CD4-positive, alpha-beta T cell (primary cell): Measurements from ENCODE around the gene SELENBP1. TPM values are rescaled to one million over a fixed set of nuclear protein-coding genes. Genes with fewer than 3 reads are reported as not detected.

Experiments
- ATAC-seq: fragments of 200-7000 bp; cut with Tn5 transposase; one replicate; pipeline ENCODE4 v1.10.0; 2022; ENCODE audit warnings: mild to moderate bottlenecking; ENCODE audit not compliant: poor library complexity
- CTCF ChIA-PET: fragments of 350-600 bp; sonication (Branson Sonifier 250); formaldehyde crosslinking; loops from one replicate; lab custom pipeline; 2021; ENCODE audit warnings: antibody characterized with exemption, inconsistent platforms; lab: Charles Lee
- POLR2A ChIA-PET: fragments of 350-600 bp; sonication (Branson Sonifier 250); formaldehyde crosslinking; loops from one replicate; lab custom pipeline; 2021; ENCODE audit warnings: antibody characterized with exemption, inconsistent platforms; lab: Charles Lee
- DNase-seq, 14 experiments: peaks; one replicate each; pipeline ENCODE4 v3.0.0-alpha.2; 2013 to 2020; ENCODE audit warnings: mixed read lengths in 2 of 14
- H3K27ac ChIP-seq, 2 donors: one replicate each; pipeline versions ENCODE4 v1.5.1 to v1.7.0; 2013; ENCODE audit warnings: low read length in 2 of 2, low read depth in 1 of 2, mild to moderate bottlenecking in 1 of 2
- H3K27me3 ChIP-seq, 2 experiments: 1 replicate in 1 of 2; 2 replicates in 1 of 2; pipeline versions ENCODE4 v1.6.1 to v1.7.0; 2013; ENCODE audit warnings: low read length in 2 of 2, control low read depth in 1 of 2, mild to moderate bottlenecking in 1 of 2, moderate library complexity in 1 of 2; ENCODE audit not compliant: insufficient read depth in 2 of 2, control insufficient read depth in 1 of 2
- H3K36me3 ChIP-seq: one replicate; pipeline ENCODE4 v1.6.1; 2013; ENCODE audit warnings: low read length, control low read depth; ENCODE audit not compliant: insufficient read depth
- H3K4me1 ChIP-seq: one replicate; pipeline ENCODE4 v1.6.1; 2013; ENCODE audit warnings: low read length, control low read depth; ENCODE audit not compliant: insufficient read depth
- H3K4me3 ChIP-seq: one replicate; pipeline ENCODE4 v1.5.1; 2013; ENCODE audit warnings: mild to moderate bottlenecking, low read length, moderate library complexity
- H3K9me3 ChIP-seq, 2 experiments: 1 replicate in 1 of 2; 2 replicates in 1 of 2; pipeline versions ENCODE4 v1.6.1 to v1.7.0; 2013; ENCODE audit warnings: low read length in 2 of 2, mild to moderate bottlenecking in 2 of 2, control low read depth in 1 of 2, moderate library complexity in 1 of 2; ENCODE audit not compliant: control insufficient read depth in 1 of 2, insufficient read depth in 1 of 2
- H3K27ac Mint-ChIP-seq: one replicate; pipeline ENCODE4 v1.8.0; 2020; ENCODE audit warnings: mixed read lengths
- H3K27me3 Mint-ChIP-seq: one replicate; pipeline ENCODE4 v1.8.0; 2021; ENCODE audit warnings: mixed read lengths
- H3K36me3 Mint-ChIP-seq: one replicate; pipeline ENCODE4 v1.8.0; 2021; ENCODE audit warnings: low read depth, mixed read lengths
- H3K4me1 Mint-ChIP-seq: one replicate; pipeline ENCODE4 v1.8.0; 2021; ENCODE audit warnings: low read depth, mixed read lengths
- H3K4me3 Mint-ChIP-seq: one replicate; pipeline ENCODE4 v1.8.0; 2020; ENCODE audit warnings: mild to moderate bottlenecking, mixed read lengths
- H3K9me3 Mint-ChIP-seq: one replicate; pipeline ENCODE4 v1.8.0; 2020; ENCODE audit warnings: mixed read lengths
- CTCF ChIP-seq: fragments of 200-600 bp; IDR thresholded peaks from one replicate; pipeline ENCODE4 v1.8.0; 2022; ENCODE audit warnings: antibody characterized with exemption, mild to moderate bottlenecking
- intact Hi-C, 2 experiments: fragments of 100-400 bp; cut with DNase I in 1 of 2; cut with micrococcal nuclease in 1 of 2; formaldehyde crosslinking; loops; one replicate each; pipeline versions ENCODE4 v1.15.1 to v1.9.0; 2023 to 2025; cut with DNase I, micrococcal nuclease
- total RNA-seq, 174 experiments: library from RNA in 2 of 174; stranded (reverse) in 2 of 174; gene quantifications; one replicate each; pipeline ENCODE4 v1.2.3 and lab custom pipeline; 2021 to 2026

The SELENBP1 gene
- total RNA-seq, 2 experiments from 2014 or later, result not detected

GRCh38 chr1:151373196-151373595, 691 bp upstream of the SELENBP1 start:
- Mint-ChIP-seq H3K27ac (no peak overlapping the region), H3K27me3 (no peaks in the 10 kb centered on the region), H3K36me3 (no peaks in the 10 kb centered on the region), H3K4me1 (no peaks in the 10 kb centered on the region), H3K9me3 (no peaks in the 10 kb centered on the region), H3K4me3 (no peak overlapping the region)
- Histone ChIP-seq H3K27ac (no peak overlapping the region), H3K36me3 (no peaks in the 10 kb centered on the region), H3K4me1 (no peaks in the 10 kb centered on the region), H3K9me3 (no peaks in the 10 kb centered on the region), H3K4me3 (no peak overlapping the region), H3K27me3 (no peaks in the 10 kb centered on the region)
- no peak for TF ChIP-seq CTCF
- ATAC-seq (no peak), DNase-seq (no peak)
- intact Hi-C loops, result loop anchor here in 1 of 2 experiments (5.0 kb wide), 1 partner anchor 466 kb away; no protein-coding TSS in a partner anchor
- CTCF ChIA-PET, result no interaction called here
- POLR2A ChIA-PET, result no interaction called here

GRCh38 chr1:151371370-151372057, 991 bp downstream of the SELENBP1 start:
- Histone ChIP-seq H3K27me3 (no peaks in the 10 kb centered on the region), H3K27ac (no peak overlapping the region), H3K4me1 (no peaks in the 10 kb centered on the region), H3K9me3 (no peaks in the 10 kb centered on the region), H3K4me3 (no peak overlapping the region), H3K36me3 (no peaks in the 10 kb centered on the region)
- intact Hi-C loops, result loop anchor here in 1 of 2 experiments (5.0 kb wide), 1 partner anchor 464 kb away; no protein-coding TSS in a partner anchor
- Mint-ChIP-seq H3K27me3 (no peaks in the 10 kb centered on the region), H3K27ac (no peak overlapping the region), H3K36me3 (no peaks in the 10 kb centered on the region), H3K4me1 (no peaks in the 10 kb centered on the region), H3K9me3 (no peaks in the 10 kb centered on the region), H3K4me3 (no peak overlapping the region)
- POLR2A ChIA-PET, result no interaction called here
- CTCF ChIA-PET, result no interaction called here
- no peak for TF ChIP-seq CTCF
- ATAC-seq, result no peak
- DNase-seq, result no peak

GRCh38 chr1:151370211-151370911, 2.1 kb downstream of the SELENBP1 start:
- no peaks in the 10 kb centered on the region for H3K36me3 ChIP-seq
- H3K36me3 Mint-ChIP-seq, result no peaks in the 10 kb centered on the region
- H3K27me3 ChIP-seq, result no peaks in the 10 kb centered on the region
- ATAC-seq (no peak), DNase-seq (no peak)
- H3K27ac ChIP-seq, result no peak overlapping the region
- POLR2A ChIA-PET, result no interaction called here
- no peak overlapping the region for H3K27ac Mint-ChIP-seq
- intact Hi-C loops, result loop anchor here in 1 of 2 experiments (5.0 kb wide), 1 partner anchor 463 kb away; no protein-coding TSS in a partner anchor
- H3K4me1 ChIP-seq, result no peaks in the 10 kb centered on the region
- no peaks in the 10 kb centered on the region for H3K9me3 Mint-ChIP-seq
- no peaks in the 10 kb centered on the region for H3K4me1 Mint-ChIP-seq
- CTCF ChIA-PET, result no interaction called here
- H3K9me3 ChIP-seq, result no peaks in the 10 kb centered on the region
- no peak overlapping the region for H3K4me3 ChIP-seq
- H3K27me3 Mint-ChIP-seq, result no peaks in the 10 kb centered on the region
- no peak for TF ChIP-seq CTCF
- H3K4me3 Mint-ChIP-seq, result no peak overlapping the region
